H9 (cell line): ENCODE results near the gene PROCR. TPM values are rescaled to one million over a fixed set of nuclear protein-coding genes. Genes with fewer than 3 reads are reported as not detected.

ENCODE experiments used
- DNase-seq: peaks from one replicate; pipeline ENCODE4 v3.0.0-alpha.2; 2017
- H2AFZ ChIP-seq: one replicate; pipeline ENCODE4 v1.6.1; 2013; ENCODE audit warnings: mild to moderate bottlenecking, low read length, control low read depth, moderate library complexity
- H2AK5ac ChIP-seq: 2 replicates; pipeline ENCODE4 v1.6.1; 2013; ENCODE audit warnings: low read length, control low read depth, mixed read lengths; ENCODE audit not compliant: insufficient read length
- H2BK120ac ChIP-seq: one replicate; pipeline ENCODE4 v1.6.1; 2013; ENCODE audit warnings: low read depth, mild to moderate bottlenecking, low read length, control low read depth, inconsistent platforms; ENCODE audit not compliant: poor library complexity, severe bottlenecking
- H2BK12ac ChIP-seq: 2 replicates; pipeline ENCODE4 v1.6.1; 2013; ENCODE audit warnings: low read length, control low read depth, mixed read lengths, low read depth; ENCODE audit not compliant: insufficient read length
- H2BK15ac ChIP-seq: 2 replicates; pipeline ENCODE4 v1.6.1; 2013; ENCODE audit warnings: low read depth, low read length, control low read depth
- H2BK20ac ChIP-seq: one replicate; pipeline ENCODE4 v1.6.1; 2013; ENCODE audit warnings: low read depth, mild to moderate bottlenecking, low read length, control low read depth, inconsistent platforms; ENCODE audit not compliant: poor library complexity, severe bottlenecking
- H2BK5ac ChIP-seq: 2 replicates; pipeline ENCODE4 v1.6.1; 2013; ENCODE audit warnings: low read length, control low read depth, mixed read lengths; ENCODE audit not compliant: insufficient read length
- H3K14ac ChIP-seq: 2 replicates; pipeline ENCODE4 v1.6.1; 2013; ENCODE audit warnings: low read length, control low read depth; ENCODE audit not compliant: insufficient read depth
- H3K18ac ChIP-seq: 2 replicates; pipeline ENCODE4 v1.6.1; 2013; ENCODE audit warnings: low read depth, mild to moderate bottlenecking, mixed read lengths, low read length, control low read depth; ENCODE audit not compliant: insufficient read length
- H3K23ac ChIP-seq: 2 replicates; pipeline ENCODE4 v1.6.1; 2013; ENCODE audit warnings: low read length, control low read depth, mixed read lengths, low read depth; ENCODE audit not compliant: insufficient read length
- H3K23me2 ChIP-seq: 2 replicates; pipeline ENCODE4 v1.6.1; 2013; ENCODE audit warnings: low read depth, mild to moderate bottlenecking, mixed read lengths, low read length, control low read depth; ENCODE audit not compliant: insufficient read length, poor library complexity, severe bottlenecking
- H3K27ac ChIP-seq: 2 replicates; pipeline ENCODE4 v1.5.1; 2013; ENCODE audit warnings: low read length, control low read depth, mixed read lengths, low read depth; ENCODE audit not compliant: insufficient read length
- H3K27me3 ChIP-seq: 2 replicates; pipeline ENCODE4 v1.6.1; 2013; ENCODE audit warnings: low read length, control low read depth, inconsistent platforms; ENCODE audit not compliant: insufficient read depth
- H3K4ac ChIP-seq: 2 replicates; pipeline ENCODE4 v1.6.1; 2013; ENCODE audit warnings: low read depth, mild to moderate bottlenecking, control low read depth, inconsistent platforms, low read length, moderate library complexity
- H3K4me1 ChIP-seq: 2 replicates; pipeline ENCODE4 v1.6.1; 2013; ENCODE audit warnings: low read length, control low read depth, inconsistent platforms; ENCODE audit not compliant: insufficient read depth
- H3K4me2 ChIP-seq: 2 replicates; pipeline ENCODE4 v1.6.1; 2013; ENCODE audit warnings: low read length, control low read depth, mixed read lengths; ENCODE audit not compliant: insufficient read length, insufficient read depth
- H3K56ac ChIP-seq: 2 replicates; pipeline ENCODE4 v1.6.1; 2013; ENCODE audit warnings: low read depth, mild to moderate bottlenecking, mixed read lengths, low read length, control low read depth; ENCODE audit not compliant: insufficient read length
- H3K79me1 ChIP-seq: 2 replicates; pipeline ENCODE4 v1.6.1; 2013; ENCODE audit warnings: low read depth, mild to moderate bottlenecking, moderate library complexity, low read length, control low read depth, inconsistent platforms; ENCODE audit not compliant: insufficient read depth, poor library complexity, severe bottlenecking
- H3K79me2 ChIP-seq: 2 replicates; pipeline ENCODE4 v1.6.1; 2013; ENCODE audit warnings: low read length, control low read depth, inconsistent platforms; ENCODE audit not compliant: insufficient read depth
- H3K9ac ChIP-seq: 2 replicates; pipeline ENCODE4 v1.6.1; 2013; ENCODE audit warnings: low read length, control low read depth, mixed read lengths; ENCODE audit not compliant: insufficient read length; ENCODE audit errors: extremely low read depth
- H3K9me3 ChIP-seq: one replicate; pipeline ENCODE4 v1.6.1; 2013; ENCODE audit warnings: low read depth, low read length, inconsistent platforms; ENCODE audit not compliant: control insufficient read depth
- H3T11ph ChIP-seq: one replicate; pipeline ENCODE4 v1.6.1; 2013; ENCODE audit warnings: mild to moderate bottlenecking, low read length, control low read depth, inconsistent platforms
- H4K20me1 ChIP-seq: one replicate; pipeline ENCODE4 v1.6.1; 2013; ENCODE audit not compliant: control insufficient read depth, insufficient read length, insufficient read depth
- H4K5ac ChIP-seq: 2 replicates; pipeline ENCODE4 v1.6.1; 2013; ENCODE audit warnings: low read depth, mild to moderate bottlenecking, mixed read lengths, low read length, control low read depth; ENCODE audit not compliant: insufficient read length
- H4K8ac ChIP-seq: replicated peaks from 2 replicates; pipeline ENCODE4 v1.6.1; 2013; ENCODE audit warnings: low read length, control low read depth, mixed read lengths, low read depth; ENCODE audit not compliant: insufficient read length
- H4K91ac ChIP-seq: 2 replicates; pipeline ENCODE4 v1.6.1; 2013; ENCODE audit warnings: low read depth, mild to moderate bottlenecking, moderate library complexity, mixed read lengths, low read length, control low read depth; ENCODE audit not compliant: insufficient read length
- H3K27ac Mint-ChIP-seq, 3 experiments: 2 replicates in 2 of 3; 3 replicates in 1 of 3; pipeline ENCODE4 v1.8.0; 2020 to 2021; ENCODE audit warnings: mixed read lengths in 3 of 3, mild to moderate bottlenecking in 1 of 3, moderate library complexity in 1 of 3
- H3K27me3 Mint-ChIP-seq: 2 replicates; pipeline ENCODE4 v1.8.0; 2021; ENCODE audit warnings: low read depth, mild to moderate bottlenecking, moderate library complexity, mixed read lengths
- H3K36me3 Mint-ChIP-seq, 3 experiments: 2 replicates in 2 of 3; 3 replicates in 1 of 3; pipeline ENCODE4 v1.8.0; 2020 to 2021; ENCODE audit warnings: low read depth in 3 of 3, mixed read lengths in 3 of 3; ENCODE audit not compliant: insufficient read depth in 1 of 3
- H3K4me1 Mint-ChIP-seq, 2 experiments: 2 replicates each; pipeline ENCODE4 v1.8.0; 2020; ENCODE audit warnings: mixed read lengths in 2 of 2
- H3K4me3 Mint-ChIP-seq, 2 experiments: 2 replicates in 1 of 2; 3 replicates in 1 of 2; pipeline ENCODE4 v1.8.0; 2020 to 2021; ENCODE audit warnings: mild to moderate bottlenecking in 2 of 2, mixed read lengths in 2 of 2, moderate library complexity in 1 of 2
- H3K9me3 Mint-ChIP-seq, 2 experiments: 2 replicates in 1 of 2; 3 replicates in 1 of 2; pipeline ENCODE4 v1.8.0; 2020; ENCODE audit warnings: mild to moderate bottlenecking in 2 of 2, mixed read lengths in 2 of 2, moderate library complexity in 1 of 2
- WGBS: extraction: QIAGEN DNeasy Blood & Tissue Kit; methylation state at CpG from one replicate; pipeline ENCODE4 v1.1.7; 2013; ENCODE audit warnings: missing lambda C conversion rate, low lambda C conversion rate, mixed read lengths; ENCODE audit not compliant: insufficient read length; ENCODE audit errors: extremely low coverage; 5-methylcytosine and 5-hydroxymethylcytosine counted together
- total RNA-seq: library from RNA; stranded (reverse); gene quantifications from 2 replicates; pipeline ENCODE4 v1.2.1, GENCODE V29; 2021
- TF ChIP-seq, protein P1 (sequence below): fragments of 200-600 bp; sonication (generic); conservative IDR thresholded peaks from 3 replicates; pipeline ENCODE4 v1.8.0; 2021; ENCODE audit warnings: antibody characterized with exemption, mild to moderate bottlenecking

Gene PROCR
- total RNA-seq, 1 experiment from 2014 or later = 6.4 TPM

DNA sequence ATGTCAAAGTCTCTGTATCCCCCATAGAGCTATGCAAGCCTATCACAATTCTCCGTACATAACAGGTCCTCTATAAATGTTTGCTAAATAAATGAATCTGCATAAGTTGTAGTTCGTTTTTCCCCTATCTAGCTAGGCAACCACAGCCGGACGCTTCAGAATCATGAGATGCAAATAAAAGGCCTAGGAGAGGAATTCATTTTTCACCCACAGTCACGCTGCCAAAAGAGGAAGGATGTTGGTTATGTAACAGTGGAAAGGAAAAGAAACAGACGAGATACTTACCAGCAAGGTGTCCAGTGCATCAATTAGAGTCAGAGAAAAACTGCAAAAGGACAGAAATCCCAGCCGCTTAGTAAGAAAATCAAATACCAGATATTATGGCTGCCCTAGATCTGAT lies 27.2 kb upstream of the PROCR start:
- Histone ChIP-seq H2BK12ac (no peak overlapping the region), H3K4me1 (peaks cover 2% of the 10 kb centered on the region; the same call in 1 of the 2 replicates), H2BK120ac (no peak overlapping the region), H3K4ac (no peak overlapping the region), H2BK15ac (no peak overlapping the region), H3K23me2 (no peaks in the 10 kb centered on the region), H3K27ac (no peak overlapping the region), H3K23ac (no peak overlapping the region), H4K20me1 (no peaks in the 10 kb centered on the region), H4K8ac (no peak overlapping the region), H4K5ac (no peak overlapping the region), H4K91ac (no peak overlapping the region), H3K18ac (no peak overlapping the region), H2AFZ (no peak overlapping the region), H3T11ph (no peak overlapping the region), H3K56ac (no peak overlapping the region), H3K79me1 (no peaks in the 10 kb centered on the region), H2BK5ac (no peak overlapping the region), H2BK20ac (no peak overlapping the region), H3K9ac (no peak overlapping the region), H3K4me2 (no peak overlapping the region), H3K9me3 (no peaks in the 10 kb centered on the region), H3K27me3 (no peaks in the 10 kb centered on the region), H2AK5ac (no peak overlapping the region), H3K79me2 (no peaks in the 10 kb centered on the region), H3K14ac (no peak overlapping the region)
- no CpG with 5 or more reads among the region's 7 CpGs for WGBS
- Mint-ChIP-seq H3K9me3 (no peaks in the 10 kb centered on the region; a peak in 1 of 5 replicates), H3K27ac (no peak overlapping the region), H3K27me3 (no peaks in the 10 kb centered on the region), H3K4me1 (peaks cover 17 to 28% of the 10 kb centered on the region in 2 experiments), H3K36me3 (peaks cover 0 to 43% (median 32%) of the 10 kb centered on the region in 3 experiments; a peak in 6 of 7 replicates), H3K4me3 (no peak overlapping the region)
- TF ChIP-seq, protein P1, sequence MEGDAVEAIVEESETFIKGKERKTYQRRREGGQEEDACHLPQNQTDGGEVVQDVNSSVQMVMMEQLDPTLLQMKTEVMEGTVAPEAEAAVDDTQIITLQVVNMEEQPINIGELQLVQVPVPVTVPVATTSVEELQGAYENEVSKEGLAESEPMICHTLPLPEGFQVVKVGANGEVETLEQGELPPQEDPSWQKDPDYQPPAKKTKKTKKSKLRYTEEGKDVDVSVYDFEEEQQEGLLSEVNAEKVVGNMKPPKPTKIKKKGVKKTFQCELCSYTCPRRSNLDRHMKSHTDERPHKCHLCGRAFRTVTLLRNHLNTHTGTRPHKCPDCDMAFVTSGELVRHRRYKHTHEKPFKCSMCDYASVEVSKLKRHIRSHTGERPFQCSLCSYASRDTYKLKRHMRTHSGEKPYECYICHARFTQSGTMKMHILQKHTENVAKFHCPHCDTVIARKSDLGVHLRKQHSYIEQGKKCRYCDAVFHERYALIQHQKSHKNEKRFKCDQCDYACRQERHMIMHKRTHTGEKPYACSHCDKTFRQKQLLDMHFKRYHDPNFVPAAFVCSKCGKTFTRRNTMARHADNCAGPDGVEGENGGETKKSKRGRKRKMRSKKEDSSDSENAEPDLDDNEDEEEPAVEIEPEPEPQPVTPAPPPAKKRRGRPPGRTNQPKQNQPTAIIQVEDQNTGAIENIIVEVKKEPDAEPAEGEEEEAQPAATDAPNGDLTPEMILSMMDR = no peak
- no peak for DNase-seq
